Gastroesophageal sphincter (tissue), 3 donors: ENCODE measurements around the gene SDF2L1.

Experiments used
- POLR2A ChIP-seq, 2 donors: fragments of 450-650 bp; IDR thresholded peaks; one replicate each; pipeline ENCODE4 v1.6.1; 2017; ENCODE audit warnings: antibody characterized with exemption in 2 of 2, mild to moderate bottlenecking in 2 of 2, moderate library complexity in 1 of 2
- TF ChIP-seq, protein P1 (sequence below), 4 experiments: fragments of 200-600 bp in 2 of 4; fragments of 450-650 bp in 2 of 4; sonication (generic) in 1 of 4; IDR thresholded peaks; one replicate each; pipeline ENCODE4 v1.5.1; 2017 to 2019; ENCODE audit warnings: antibody characterized with exemption in 4 of 4, mild to moderate bottlenecking in 2 of 4, moderate library complexity in 2 of 4

DNA sequence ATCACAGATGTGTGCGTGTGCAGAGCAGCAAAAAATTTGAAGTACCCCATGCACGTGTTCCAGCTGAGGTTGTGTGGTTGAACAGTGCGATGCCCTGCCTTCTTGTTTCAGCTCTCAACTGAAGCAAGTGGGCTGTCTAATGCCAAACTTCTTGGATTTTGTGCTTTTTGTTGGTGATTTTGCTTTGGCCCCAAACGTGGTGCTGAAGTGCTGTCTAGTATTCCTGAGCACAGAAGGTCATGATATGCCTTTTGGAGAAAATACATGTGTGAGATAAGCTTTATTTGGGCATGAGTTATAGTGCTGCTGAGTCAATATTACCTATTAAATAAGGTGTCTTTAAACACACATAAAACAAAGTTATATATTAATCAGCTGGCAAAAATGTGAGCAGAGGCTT lies 26.4 kb upstream of the SDF2L1 start:
- no peak for TF ChIP-seq POLR2A (IDR thresholded peaks at IDR 0.05)
- TF ChIP-seq, protein P1, sequence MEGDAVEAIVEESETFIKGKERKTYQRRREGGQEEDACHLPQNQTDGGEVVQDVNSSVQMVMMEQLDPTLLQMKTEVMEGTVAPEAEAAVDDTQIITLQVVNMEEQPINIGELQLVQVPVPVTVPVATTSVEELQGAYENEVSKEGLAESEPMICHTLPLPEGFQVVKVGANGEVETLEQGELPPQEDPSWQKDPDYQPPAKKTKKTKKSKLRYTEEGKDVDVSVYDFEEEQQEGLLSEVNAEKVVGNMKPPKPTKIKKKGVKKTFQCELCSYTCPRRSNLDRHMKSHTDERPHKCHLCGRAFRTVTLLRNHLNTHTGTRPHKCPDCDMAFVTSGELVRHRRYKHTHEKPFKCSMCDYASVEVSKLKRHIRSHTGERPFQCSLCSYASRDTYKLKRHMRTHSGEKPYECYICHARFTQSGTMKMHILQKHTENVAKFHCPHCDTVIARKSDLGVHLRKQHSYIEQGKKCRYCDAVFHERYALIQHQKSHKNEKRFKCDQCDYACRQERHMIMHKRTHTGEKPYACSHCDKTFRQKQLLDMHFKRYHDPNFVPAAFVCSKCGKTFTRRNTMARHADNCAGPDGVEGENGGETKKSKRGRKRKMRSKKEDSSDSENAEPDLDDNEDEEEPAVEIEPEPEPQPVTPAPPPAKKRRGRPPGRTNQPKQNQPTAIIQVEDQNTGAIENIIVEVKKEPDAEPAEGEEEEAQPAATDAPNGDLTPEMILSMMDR (IDR thresholded peaks at IDR 0.05): no peak
